Hindlimb muscle (tissue), 1 donor: Measurements from ENCODE around the gene AMMECR1. TPM values are rescaled to one million over a fixed set of nuclear protein-coding genes. Genes with fewer than 3 reads are reported as not detected.
A peak's percentile ranks its signal among the peaks of the same experiment; 100 is the strongest.
"Not testable (repeated sequence)": the region's sequence is repeated elsewhere in the genome, so short reads cannot be mapped to it uniquely, and the experiment has no call there.

Experiments used
- DNase-seq: peaks from one replicate; pipeline ENCODE4 v3.0.0-alpha.2; 2013
- polyA plus RNA-seq: library from polyadenylated mRNA; unstranded; fragments of 120-200 nt; gene quantifications from one replicate; pipeline ENCODE4 v1.2.1, GENCODE V29; 2013; ENCODE audit not compliant: insufficient read length

The AMMECR1 gene
- polyA plus RNA-seq, 1 donor, result 7.0 TPM

GRCh38 chrX:110257889-110258288 lies 60.0 kb downstream of the AMMECR1 start:
- DNase-seq, result no peak

GRCh38 chrX:110252711-110253110 lies 65.2 kb downstream of the AMMECR1 start:
- DNase-seq, result no peak

- no peak for DNase-seq
These were observed 65.9 kb downstream of the AMMECR1 start for GRCh38 chrX:110251961-110252360.

- DNase-seq, result no peak
These were observed 66.4 kb downstream of the AMMECR1 start for GRCh38 chrX:110251526-110251925.

GRCh38 chrX:110250847-110251246 lies 67.0 kb downstream of the AMMECR1 start:
- DNase-seq, result no peak

- no peak for DNase-seq
These were observed 69.3 kb downstream of the AMMECR1 start for GRCh38 chrX:110248578-110248977.

- DNase-seq, result peak; percentile 11
These were observed 72.9 kb downstream of the AMMECR1 start for GRCh38 chrX:110245011-110245410.

GRCh38 chrX:110242371-110242770 lies 75.5 kb downstream of the AMMECR1 start:
- no peak for DNase-seq

- DNase-seq, result peak; percentile 27
These were observed 76.1 kb downstream of the AMMECR1 start for GRCh38 chrX:110241816-110242215.

- DNase-seq, result not testable (repeated sequence)
These were observed 79.6 kb downstream of the AMMECR1 start for GRCh38 chrX:110238259-110238658.

- DNase-seq, result not testable (repeated sequence)
These were observed 86.4 kb downstream of the AMMECR1 start for GRCh38 chrX:110231485-110231884.

- DNase-seq, result not testable (repeated sequence)
These were observed 88.3 kb downstream of the AMMECR1 start for GRCh38 chrX:110229497-110230111.

GRCh38 chrX:110228453-110228852 lies 89.4 kb downstream of the AMMECR1 start:
- no peak for DNase-seq

- DNase-seq, result no peak
These were observed 91.0 kb downstream of the AMMECR1 start for GRCh38 chrX:110226931-110227330.

GRCh38 chrX:110224926-110225617 lies 92.8 kb downstream of the AMMECR1 start:
- no peak for DNase-seq

- DNase-seq, result no peak
These were observed 95.2 kb downstream of the AMMECR1 start for GRCh38 chrX:110222497-110223257.

- no peak for DNase-seq
These were observed 98.0 kb downstream of the AMMECR1 start for GRCh38 chrX:110219920-110220319.

GRCh38 chrX:110218591-110218990 lies 99.3 kb downstream of the AMMECR1 start:
- no peak for DNase-seq

- no peak for DNase-seq
These were observed 101.9 kb downstream of the AMMECR1 start for GRCh38 chrX:110216027-110216426.

GRCh38 chrX:110215411-110215810 lies 102.5 kb downstream of the AMMECR1 start:
- DNase-seq, result no peak

GRCh38 chrX:110214684-110215083 lies 103.2 kb downstream of the AMMECR1 start:
- DNase-seq, result no peak

- no peak for DNase-seq
These were observed 104.7 kb downstream of the AMMECR1 start for GRCh38 chrX:110213183-110213582.

- DNase-seq, result no peak
These were observed 105.6 kb downstream of the AMMECR1 start for GRCh38 chrX:110212299-110212698.

GRCh38 chrX:110211340-110211739 lies 106.5 kb downstream of the AMMECR1 start:
- DNase-seq, result no peak
